HG03135 (cell line): ENCODE data around the gene PIGA.

Experiments
- ATAC-seq: cut with Tn5 transposase; IDR thresholded peaks from one replicate; pipeline ENCODE4 v1.9.1; 2021; ENCODE audit warnings: mild to moderate bottlenecking, moderate library complexity; ENCODE audit not compliant: unreplicated experiment

Gene PIGA

GRCh38 chrX:15335135-15336022, at the start of gene PIGA:
TSS of gene PIGA (minus strand) at chrX:15335523. CDS start at chrX:15331930, 3,593 bp downstream.
- peak; percentile 100 for ATAC-seq

GRCh38 chrX:15384304-15384703, 49.0 kb upstream of the PIGA start, which contains the start of gene VEGFD:
TSS of gene VEGFD (minus strand) at chrX:15384413. CDS start at chrX:15383946, 467 bp downstream.
- ATAC-seq: no peak

- no peak for ATAC-seq
Observed at GRCh38 chrX:15382813-15383212, 47.5 kb upstream of the PIGA start.

- no peak for ATAC-seq
Observed at GRCh38 chrX:15376956-15377355, 41.6 kb upstream of the PIGA start.

GRCh38 chrX:15373976-15374375, 38.7 kb upstream of the PIGA start:
- ATAC-seq: no peak

GRCh38 chrX:15366506-15367352, 31.4 kb upstream of the PIGA start:
- ATAC-seq: no peak

GRCh38 chrX:15359701-15360100, 24.4 kb upstream of the PIGA start:
- ATAC-seq: no peak

- no peak for ATAC-seq
Observed at GRCh38 chrX:15358533-15358932, 23.2 kb upstream of the PIGA start.

- ATAC-seq: no peak
Observed at GRCh38 chrX:15356444-15356843, 21.1 kb upstream of the PIGA start.

- no peak for ATAC-seq
Observed at GRCh38 chrX:15350329-15350996, 15.1 kb upstream of the PIGA start.

GRCh38 chrX:15349046-15349445, 13.7 kb upstream of the PIGA start:
- ATAC-seq: no peak

GRCh38 chrX:15345976-15346375, 10.7 kb upstream of the PIGA start:
- no peak for ATAC-seq

- no peak for ATAC-seq
Observed at GRCh38 chrX:15344106-15344505, 8.8 kb upstream of the PIGA start.

- no peak for ATAC-seq
Observed at GRCh38 chrX:15343075-15343476, 7.8 kb upstream of the PIGA start.

- no peak for ATAC-seq
Observed at GRCh38 chrX:15340867-15341266, 5.5 kb upstream of the PIGA start.

GRCh38 chrX:15336023-15336413, 695 bp upstream of the PIGA start:
- ATAC-seq: no peak

GRCh38 chrX:15334561-15334960, 762 bp downstream of the PIGA start:
- ATAC-seq: no peak

GRCh38 chrX:15328821-15329220, 6.5 kb downstream of the PIGA start:
- ATAC-seq: no peak

- no peak for ATAC-seq
Observed at GRCh38 chrX:15328131-15328530, 7.2 kb downstream of the PIGA start.

GRCh38 chrX:15322472-15322871, 12.9 kb downstream of the PIGA start:
- no peak for ATAC-seq

GRCh38 chrX:15322072-15322471, 13.3 kb downstream of the PIGA start:
- ATAC-seq: no peak
